ENCODE results near the gene TRPM5. TPM values are rescaled to one million over a fixed set of nuclear protein-coding genes. Genes with fewer than 3 reads are reported as not detected.

The TRPM5 gene
- total RNA-seq, 6 experiments from 2014 or later: not detected

DNA sequence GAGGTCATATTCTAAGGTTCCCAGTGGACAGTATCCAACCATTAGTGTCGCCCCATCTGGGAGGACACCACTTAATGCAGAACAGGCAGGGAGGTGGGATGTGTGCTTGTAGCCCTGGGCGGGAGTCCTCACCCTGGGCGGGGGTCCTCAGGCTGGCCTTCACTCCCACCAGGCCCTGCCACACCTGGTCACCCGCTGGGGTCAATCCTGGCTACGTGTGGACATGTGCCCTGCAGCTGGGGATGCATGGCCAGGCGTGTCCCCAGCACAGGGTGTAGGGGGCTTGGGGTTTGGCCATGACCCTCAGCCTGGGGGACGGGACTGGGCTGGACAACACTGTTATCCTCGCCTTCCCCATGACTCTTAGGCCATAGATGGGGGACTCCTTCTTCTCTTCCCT is 18.8 kb downstream of the TRPM5 start:
- TF ChIP-seq, protein P1, sequence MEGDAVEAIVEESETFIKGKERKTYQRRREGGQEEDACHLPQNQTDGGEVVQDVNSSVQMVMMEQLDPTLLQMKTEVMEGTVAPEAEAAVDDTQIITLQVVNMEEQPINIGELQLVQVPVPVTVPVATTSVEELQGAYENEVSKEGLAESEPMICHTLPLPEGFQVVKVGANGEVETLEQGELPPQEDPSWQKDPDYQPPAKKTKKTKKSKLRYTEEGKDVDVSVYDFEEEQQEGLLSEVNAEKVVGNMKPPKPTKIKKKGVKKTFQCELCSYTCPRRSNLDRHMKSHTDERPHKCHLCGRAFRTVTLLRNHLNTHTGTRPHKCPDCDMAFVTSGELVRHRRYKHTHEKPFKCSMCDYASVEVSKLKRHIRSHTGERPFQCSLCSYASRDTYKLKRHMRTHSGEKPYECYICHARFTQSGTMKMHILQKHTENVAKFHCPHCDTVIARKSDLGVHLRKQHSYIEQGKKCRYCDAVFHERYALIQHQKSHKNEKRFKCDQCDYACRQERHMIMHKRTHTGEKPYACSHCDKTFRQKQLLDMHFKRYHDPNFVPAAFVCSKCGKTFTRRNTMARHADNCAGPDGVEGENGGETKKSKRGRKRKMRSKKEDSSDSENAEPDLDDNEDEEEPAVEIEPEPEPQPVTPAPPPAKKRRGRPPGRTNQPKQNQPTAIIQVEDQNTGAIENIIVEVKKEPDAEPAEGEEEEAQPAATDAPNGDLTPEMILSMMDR (IDR thresholded peaks at IDR 0.05): no peak
- Mint-ChIP-seq H3K9me3 (no peaks in the 10 kb centered on the region), H3K4me3 (no peak overlapping the region), H3K27me3 (ENCODE audit: insufficient read depth) (peaks cover 7% of the 10 kb centered on the region), H3K4me1 (ENCODE audit: low read depth) (no peaks in the 10 kb centered on the region), H3K27ac (no peak overlapping the region), H3K36me3 (ENCODE audit: low read depth) (no peaks in the 10 kb centered on the region)
- DNase-seq: no peak

- Mint-ChIP-seq H3K36me3 (ENCODE audit: low read depth) (no peaks in the 10 kb centered on the region), H3K9me3 (no peaks in the 10 kb centered on the region), H3K4me3 (no peak overlapping the region), H3K4me1 (ENCODE audit: low read depth) (no peaks in the 10 kb centered on the region), H3K27me3 (ENCODE audit: insufficient read depth) (peaks cover 7% of the 10 kb centered on the region), H3K27ac (no peak overlapping the region)
- no peak for DNase-seq
- TF ChIP-seq, protein P1 (IDR thresholded peaks at IDR 0.05): no peak
These were observed 19.4 kb downstream of the TRPM5 start for GRCh38 chr11:2424811-2425495.

GRCh38 chr11:2423157-2424025 is 20.9 kb downstream of the TRPM5 start:
- Mint-ChIP-seq H3K4me3 (no peak overlapping the region), H3K27ac (no peak overlapping the region), H3K27me3 (ENCODE audit: insufficient read depth) (peaks cover 7% of the 10 kb centered on the region), H3K36me3 (ENCODE audit: low read depth) (no peaks in the 10 kb centered on the region), H3K9me3 (no peaks in the 10 kb centered on the region), H3K4me1 (ENCODE audit: low read depth) (no peaks in the 10 kb centered on the region)
- DNase-seq: no peak
- TF ChIP-seq, protein P1 (IDR thresholded peaks at IDR 0.05): no peak

- Mint-ChIP-seq H3K4me1 (ENCODE audit: low read depth) (no peaks in the 10 kb centered on the region), H3K9me3 (no peaks in the 10 kb centered on the region)
These were observed 21.7 kb downstream of the TRPM5 start for GRCh38 chr11:2422461-2423156.

GRCh38 chr11:2421996-2422395 is 22.3 kb downstream of the TRPM5 start:
- Mint-ChIP-seq H3K4me3 (no peak overlapping the region), H3K4me1 (ENCODE audit: low read depth) (no peaks in the 10 kb centered on the region), H3K9me3 (no peaks in the 10 kb centered on the region), H3K27ac (no peak overlapping the region), H3K27me3 (ENCODE audit: insufficient read depth) (peaks cover 5% of the 10 kb centered on the region), H3K36me3 (ENCODE audit: low read depth) (no peaks in the 10 kb centered on the region)
- no peak for DNase-seq
- TF ChIP-seq, protein P1 (IDR thresholded peaks at IDR 0.05): no peak

More at GRCh38 chr11:2422461-2423156, 21.7 kb downstream of the TRPM5 start:
- peaks cover 7% of the 10 kb centered on the region for H3K27me3 Mint-ChIP-seq (ENCODE audit: insufficient read depth)
- H3K4me3 Mint-ChIP-seq: no peak overlapping the region
- TF ChIP-seq, protein P1 (IDR thresholded peaks at IDR 0.05): no peak
- no peaks in the 10 kb centered on the region for H3K36me3 Mint-ChIP-seq (ENCODE audit: low read depth)
- H3K27ac Mint-ChIP-seq: no peak overlapping the region
- no peak for DNase-seq

All from HFFc6 (cell line).